VCaP (cell line): ENCODE measurements around the gene MGA.

Experiments
- H3K27ac ChIP-seq: fragments of 450-650 bp; 2 replicates; pipeline ENCODE4 v1.5.1; 2017
- CTCF ChIP-seq: fragments of 450-650 bp; conservative IDR thresholded peaks from 2 replicates; pipeline ENCODE4 v1.5.1; 2017; ENCODE audit warnings: mild to moderate bottlenecking, moderate library complexity

The MGA gene

GRCh38 chr15:41774882-41775417 is 114.7 kb downstream of the MGA start:
- peak overlapping the region; percentile 79 for H3K27ac ChIP-seq
- no peak for TF ChIP-seq CTCF

- no peak for TF ChIP-seq CTCF
- H3K27ac ChIP-seq = peak overlapping the region; percentile 79
These were observed 115.4 kb downstream of the MGA start for GRCh38 chr15:41775651-41776050.

GRCh38 chr15:41777421-41777973 is 117.3 kb downstream of the MGA start:
- no peak overlapping the region for H3K27ac ChIP-seq
- no peak for TF ChIP-seq CTCF

- no peak overlapping the region for H3K27ac ChIP-seq
- no peak for TF ChIP-seq CTCF
These were observed 118.3 kb downstream of the MGA start for GRCh38 chr15:41778521-41778920.

GRCh38 chr15:41779662-41780157 is 119.5 kb downstream of the MGA start:
- no peak for TF ChIP-seq CTCF
- H3K27ac ChIP-seq = no peak overlapping the region

GRCh38 chr15:41780266-41780665 is 120.1 kb downstream of the MGA start:
- no peak for TF ChIP-seq CTCF
- no peak overlapping the region for H3K27ac ChIP-seq

- no peak for TF ChIP-seq CTCF
- H3K27ac ChIP-seq = no peak overlapping the region
These were observed 120.5 kb downstream of the MGA start for GRCh38 chr15:41780727-41781126.
